HCT116 (cell line): ENCODE data around the gene ANKRD33. TPM values are rescaled to one million over a fixed set of nuclear protein-coding genes. Genes with fewer than 3 reads are reported as not detected.

Source experiments
- ATAC-seq: fragments of 200-7000 bp; cut with Tn5 transposase; 2 replicates; pipeline ENCODE4 v1.9.1; 2020; ENCODE audit warnings: mild to moderate bottlenecking, moderate library complexity
- BruUV-seq: library from RNA; stranded (reverse); fragments of 400-500 nt; replicated peaks from 2 replicates; lab custom pipeline; 2021; lab: Mats Ljungman, UMichigan
- CTCF ChIA-PET: fragments of 300-600 bp; sonication (Branson Sonifier 250); formaldehyde crosslinking; loops from one replicate; lab custom pipeline; 2021; ENCODE audit warnings: antibody characterized with exemption; lab: Charles Lee
- POLR2A ChIA-PET: fragments of 300-600, 350-600 bp; sonication (Branson Sonifier 250); formaldehyde crosslinking; loops from one replicate; lab custom pipeline; 2021; ENCODE audit warnings: antibody characterized with exemption; lab: Charles Lee
- RAD21 ChIA-PET, 2 experiments: fragments of 300-600 bp; sonication (Branson Sonifier 250); formaldehyde crosslinking; loops; one replicate each; lab custom pipeline; 2023; ENCODE audit warnings: low total read pairs in 2 of 2; ENCODE audit not compliant: uncharacterized antibody in 2 of 2, unreplicated experiment in 2 of 2, low non-redundant PET in 1 of 2; lab: Charles Lee
- DNase-seq: peaks from one replicate; pipeline ENCODE4 v3.0.0-alpha.2; 2010; ENCODE audit warnings: low read depth, low spot score
- H2AFZ ChIP-seq: fragments of 200-600 bp; shearing (Covaris generic), sonication (generic); 2 replicates; pipeline ENCODE4 v1.6.1; 2017; ENCODE audit warnings: low read depth, mixed run types, mixed read lengths, antibody characterized with exemption, low read length; ENCODE audit not compliant: poor library complexity, severe bottlenecking
- H3K27ac ChIP-seq: 2 replicates; pipeline ENCODE4 v1.5.1; 2012; ENCODE audit warnings: low read depth, low read length
- H3K27me3 ChIP-seq: fragments of 200-600 bp; sonication (generic); 2 replicates; pipeline ENCODE4 v1.6.1; 2016; ENCODE audit warnings: mixed run types, low read length, mixed read lengths; ENCODE audit not compliant: insufficient read depth
- H3K36me3 ChIP-seq, 2 experiments: fragments of 200-500 bp in 1 of 2; fragments of 200-600 bp in 1 of 2; sonication (Bioruptor generic) in 1 of 2; sonication (generic) in 1 of 2; 2 replicates each; pipeline versions ENCODE4 v1.5.1 to v1.6.1; 2014 to 2016; ENCODE audit warnings: low read length in 2 of 2, inconsistent platforms in 1 of 2, mixed read lengths in 1 of 2, mixed run types in 1 of 2; ENCODE audit not compliant: insufficient read depth in 2 of 2, control insufficient read depth in 1 of 2
- H3K4me1 ChIP-seq, 2 experiments: fragments of 200-600 bp in 1 of 2; sonication (generic) in 1 of 2; 2 replicates each; pipeline versions ENCODE4 v1.5.1 to v1.6.1; 2012 to 2017; ENCODE audit warnings: low read length in 2 of 2, inconsistent platforms in 1 of 2, mild to moderate bottlenecking in 1 of 2, mixed read lengths in 1 of 2, mixed run types in 1 of 2, moderate library complexity in 1 of 2; ENCODE audit not compliant: insufficient read depth in 2 of 2, control insufficient read depth in 1 of 2
- H3K4me2 ChIP-seq: fragments of 200-600 bp; sonication (generic); 2 replicates; pipeline ENCODE4 v1.6.1; 2017; ENCODE audit warnings: mixed run types, low read length, mixed read lengths
- H3K4me3 ChIP-seq, 2 experiments: fragments of 200-600 bp in 1 of 2; sonication (generic) in 1 of 2; replicated peaks in 1 of 2; 2 replicates each; pipeline ENCODE4 v1.5.1; 2011 to 2016; ENCODE audit warnings: low read length in 2 of 2, control low read depth in 1 of 2, low read depth in 1 of 2, mild to moderate bottlenecking in 1 of 2, mixed read lengths in 1 of 2, mixed run types in 1 of 2
- H3K79me2 ChIP-seq: fragments of 200-600 bp; sonication (generic); 2 replicates; pipeline ENCODE4 v1.6.1; 2017; ENCODE audit warnings: mild to moderate bottlenecking, mixed run types, low read length, moderate library complexity, mixed read lengths; ENCODE audit not compliant: insufficient read depth
- H3K9ac ChIP-seq: fragments of 200-600 bp; sonication (generic); 2 replicates; pipeline ENCODE4 v1.6.1; 2016; ENCODE audit warnings: low read length, mixed read lengths
- H3K9me2 ChIP-seq: fragments of 200-600 bp; sonication (generic), shearing (Covaris generic); 2 replicates; pipeline ENCODE4 v1.6.1; 2017; ENCODE audit warnings: mixed run types, mild to moderate bottlenecking, moderate library complexity; ENCODE audit not compliant: insufficient read depth
- H3K9me3 ChIP-seq, 2 experiments: fragments of 200-500 bp in 1 of 2; fragments of 200-600 bp in 1 of 2; sonication (Bioruptor generic) in 1 of 2; sonication (generic) in 1 of 2; 2 replicates each; pipeline ENCODE4 v1.6.1; 2014 to 2017; ENCODE audit warnings: low read length in 2 of 2, mixed read lengths in 2 of 2, inconsistent platforms in 1 of 2, low read depth in 1 of 2, mild to moderate bottlenecking in 1 of 2, mixed run types in 1 of 2, moderate library complexity in 1 of 2; ENCODE audit not compliant: control insufficient read depth in 1 of 2, insufficient read depth in 1 of 2
- H4K20me1 ChIP-seq: fragments of 200-600 bp; sonication (generic), shearing (Covaris generic); 2 replicates; pipeline ENCODE4 v1.6.1; 2017; ENCODE audit warnings: mixed run types, mild to moderate bottlenecking, moderate library complexity; ENCODE audit not compliant: insufficient read depth
- ATF3 ChIP-seq: IDR thresholded peaks from 2 replicates; pipeline ENCODE4 v1.6.1; 2012
- CTCF ChIP-seq, 3 experiments: fragments of 200-600 bp in 1 of 3; sonication (generic) in 1 of 3; IDR thresholded peaks in 2 of 3; conservative IDR thresholded peaks in 1 of 3; 2 replicates each; pipeline ENCODE4 v1.5.1; 2012 to 2017; ENCODE audit warnings: low read depth in 2 of 3, low read length in 2 of 3, antibody characterized with exemption in 1 of 3, borderline replicate concordance in 1 of 3, control low read depth in 1 of 3, mild to moderate bottlenecking in 1 of 3, mixed read lengths in 1 of 3, mixed run types in 1 of 3, moderate library complexity in 1 of 3; ENCODE audit not compliant: insufficient read depth in 1 of 3
- EGR1 ChIP-seq: IDR thresholded peaks from 2 replicates; pipeline ENCODE4 v1.6.1; 2012; ENCODE audit warnings: low read depth
- ELF1 ChIP-seq: IDR thresholded peaks from 2 replicates; pipeline ENCODE4 v1.6.1; 2012; ENCODE audit warnings: low read depth, borderline replicate concordance
- EZH2 ChIP-seq: fragments of 200-600 bp; sonication (generic); IDR thresholded peaks from 2 replicates; pipeline ENCODE4 v1.6.1; 2017; ENCODE audit warnings: antibody characterized with exemption, mixed run types
- JUND ChIP-seq: IDR thresholded peaks from 2 replicates; pipeline ENCODE4 v1.6.1; 2012
- POLR2A ChIP-seq: IDR thresholded peaks from 2 replicates; pipeline ENCODE4 v1.7.0; 2011; ENCODE audit warnings: borderline replicate concordance; ENCODE audit not compliant: insufficient read depth, insufficient read length; ENCODE audit errors: extremely low read depth
- SIN3A ChIP-seq: IDR thresholded peaks from 2 replicates; pipeline ENCODE4 v1.6.1; 2012; ENCODE audit warnings: low read depth
- SRF ChIP-seq: IDR thresholded peaks from 2 replicates; pipeline ENCODE4 v1.6.1; 2012; ENCODE audit warnings: low read depth
- intact Hi-C: fragments of 100-400 bp; cut with micrococcal nuclease; formaldehyde crosslinking; loops from 2 replicates; pipeline ENCODE4 v1.10.0; 2022
- total RNA-seq: library from RNA; stranded (reverse); gene quantifications from one replicate; pipeline ENCODE4 v1.2.1, GENCODE V29; 2021; ENCODE audit not compliant: unreplicated experiment
- TF ChIP-seq, protein P1 (sequence below): IDR thresholded peaks from 2 replicates; pipeline ENCODE4 v1.6.1; 2012

The ANKRD33 gene
- total RNA-seq, 1 experiment from 2014 or later, result not detected

- POLR2A ChIA-PET, result no interaction called here
- no peak overlapping the region for H3K9ac ChIP-seq
- intact Hi-C loops, result no loop called here
- no peak for TF ChIP-seq JUND
- TF ChIP-seq SIN3A, result no peak
- TF ChIP-seq EGR1, result no peak
- no peak for TF ChIP-seq SRF
- TF ChIP-seq, protein P1, sequence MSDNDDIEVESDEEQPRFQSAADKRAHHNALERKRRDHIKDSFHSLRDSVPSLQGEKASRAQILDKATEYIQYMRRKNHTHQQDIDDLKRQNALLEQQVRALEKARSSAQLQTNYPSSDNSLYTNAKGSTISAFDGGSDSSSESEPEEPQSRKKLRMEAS, result no peak
- TF ChIP-seq EZH2, result no peak
- TF ChIP-seq ELF1, result no peak
- no peak for TF ChIP-seq POLR2A
- no peak for TF ChIP-seq ATF3
- TF ChIP-seq CTCF (IDR thresholded peaks at IDR 0.05 in 2 of 3, conservative IDR thresholded peaks at IDR 0.05 in 1 of 3; ENCODE audit: borderline replicate concordance in 1 of 3, insufficient read depth in 1 of 3, low read depth in 2 of 3, low read length in 2 of 3), result no peak
- no peaks in the 10 kb centered on the region for H3K9me2 ChIP-seq
- no TSS peak for BruUV-seq
- H3K9me3 ChIP-seq, result no peaks in the 10 kb centered on the region
- no peak overlapping the region for H3K4me3 ChIP-seq
- H3K4me1 ChIP-seq, result peaks cover 0 to 8% of the 10 kb centered on the region in 2 experiments; a peak in 2 of 4 replicates
- no peaks in the 10 kb centered on the region for H3K79me2 ChIP-seq
- H3K27me3 ChIP-seq, result no peaks in the 10 kb centered on the region
- CTCF ChIA-PET, result interaction anchor here (4.5 kb wide), 1 partner anchor 16 kb away, joined by 22 read pairs; no protein-coding TSS in a partner anchor
- H3K36me3 ChIP-seq, result no peaks in the 10 kb centered on the region
- no peak overlapping the region for H2AFZ ChIP-seq
- RAD21 ChIA-PET, result no interaction called here
- no peaks in the 10 kb centered on the region for H4K20me1 ChIP-seq
- DNase-seq, result no peak
- ATAC-seq, result no peak
- H3K27ac ChIP-seq, result no peak overlapping the region
- no peak overlapping the region for H3K4me2 ChIP-seq
Measured at GRCh38 chr12:51896236-51896635, 8.3 kb downstream of the ANKRD33 start.
